ENCODE measurements around the gene GMDS.

Gene GMDS

DNA sequence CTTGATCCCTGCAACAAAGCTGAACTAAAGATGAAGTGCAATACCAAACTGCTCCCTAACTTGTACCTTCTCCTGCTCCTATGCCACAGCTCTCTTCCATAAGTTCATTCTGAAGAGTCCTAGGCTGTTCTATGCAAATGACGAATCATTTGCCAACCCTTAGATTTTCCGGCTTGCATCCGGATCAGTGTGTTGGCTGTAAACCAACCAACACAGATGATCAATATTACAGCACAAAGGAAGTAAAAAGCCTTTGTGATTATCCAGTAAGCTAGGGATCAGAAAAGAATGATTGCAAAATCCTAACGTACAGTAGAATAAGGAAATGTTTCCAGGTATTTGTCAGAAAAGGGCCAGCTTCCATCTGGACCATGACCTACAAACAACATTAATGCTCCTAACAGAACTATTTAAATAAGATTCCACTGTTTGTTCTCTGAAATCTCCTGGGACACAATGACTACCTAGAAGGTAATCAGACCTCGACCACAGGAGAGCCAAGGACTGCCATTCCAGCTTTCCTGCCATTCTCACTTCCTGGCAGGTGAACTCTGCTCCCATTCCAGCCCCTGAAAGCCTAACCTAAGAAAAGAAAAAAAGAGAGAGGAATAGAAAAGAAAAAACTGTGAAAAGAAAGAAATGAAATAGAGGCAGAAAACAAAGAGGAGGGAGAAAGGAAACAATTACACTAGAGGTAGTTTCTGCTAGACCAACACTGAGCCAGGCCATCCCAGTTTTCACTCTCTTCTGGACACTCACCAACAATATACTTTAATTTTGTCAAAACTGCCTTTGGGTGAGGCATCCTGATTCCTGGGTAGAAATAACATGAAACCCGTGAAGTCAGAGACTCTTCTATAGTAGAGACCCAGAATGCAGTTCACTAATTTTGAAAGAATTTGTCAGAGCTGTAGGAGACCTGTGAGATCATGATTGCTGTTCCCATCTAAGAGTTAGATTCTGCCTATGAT is 19.7 kb downstream of the GMDS start:
- DNase-seq (ENCODE audit: low read depth in 2 of 2), result peak; percentile 24 to 49
- H3K4me3 ChIP-seq (replicated peaks in 1 of 2; ENCODE audit: low read depth in 2 of 2, low read length in 2 of 2), result no peak overlapping the region
- no peak for TF ChIP-seq CTCF (IDR thresholded peaks at IDR 0.05; ENCODE audit: low read depth, low read length)

DNA sequence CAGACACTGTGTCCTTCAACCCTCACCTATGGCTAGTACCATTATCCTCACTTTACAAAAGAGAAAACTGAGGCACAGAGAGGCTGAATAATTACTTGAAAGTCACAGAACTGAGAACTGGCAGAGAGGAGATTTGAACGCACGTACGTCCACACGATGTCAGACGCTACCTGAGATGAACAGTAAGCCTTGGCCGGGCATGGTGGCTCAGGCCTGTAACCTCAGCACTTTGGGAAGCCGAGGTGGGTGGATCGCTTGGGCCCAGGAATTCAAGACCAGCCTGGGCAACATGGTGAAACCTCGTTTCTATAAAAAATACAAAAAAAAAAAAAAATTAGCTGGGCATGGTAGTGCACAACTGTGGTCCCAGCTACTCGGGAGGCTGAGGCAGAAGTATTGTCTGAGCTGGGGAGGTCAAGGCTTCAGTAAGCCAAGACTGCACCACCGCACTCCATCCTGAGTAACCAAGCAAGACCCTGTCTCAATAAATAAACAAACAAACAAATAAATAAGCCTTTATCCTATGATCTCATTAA is 20.5 kb downstream of the GMDS start:
- H3K4me3 ChIP-seq (replicated peaks in 1 of 2; ENCODE audit: low read depth in 2 of 2, low read length in 2 of 2), result no peak overlapping the region
- no peak for DNase-seq (ENCODE audit: low read depth in 2 of 2)
- no peak for TF ChIP-seq CTCF (IDR thresholded peaks at IDR 0.05; ENCODE audit: low read depth, low read length)

- TF ChIP-seq CTCF (IDR thresholded peaks at IDR 0.05; ENCODE audit: low read depth, low read length), result no peak
- DNase-seq (ENCODE audit: low read depth in 2 of 2), result no peak
- H3K4me3 ChIP-seq (replicated peaks in 1 of 2; ENCODE audit: low read depth in 2 of 2, low read length in 2 of 2), result peak overlapping the region; percentile 31 to 57
Measured at GRCh38 chr6:2222275-2222842, 23.0 kb downstream of the GMDS start.

DNA sequence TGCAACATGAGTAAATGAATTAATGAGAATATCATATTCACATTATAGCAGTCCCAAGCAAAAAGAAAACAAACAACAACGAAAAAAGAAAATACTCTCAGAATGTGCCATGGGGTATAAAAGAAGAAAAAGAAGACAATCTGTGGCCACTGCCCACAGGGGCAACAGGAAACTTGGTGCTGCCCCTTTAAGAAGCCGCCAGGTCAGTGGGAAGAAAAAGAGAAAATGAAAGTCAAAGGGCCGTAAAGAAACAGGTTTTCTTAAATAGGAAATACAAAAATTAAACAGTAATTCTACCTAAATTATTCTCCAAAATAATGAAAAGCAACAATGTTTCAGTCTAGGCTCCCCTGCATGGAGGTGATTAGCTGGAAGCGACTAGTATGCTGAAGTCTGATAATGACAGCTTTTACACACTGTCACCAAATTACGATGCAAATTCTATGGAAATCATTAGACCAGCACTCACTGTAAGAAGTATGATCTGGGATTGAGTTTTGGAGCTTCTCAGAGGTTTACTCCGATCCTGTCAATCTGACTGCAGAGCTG is 23.6 kb downstream of the GMDS start:
- peak overlapping the region; percentile 31 to 57 for H3K4me3 ChIP-seq (replicated peaks in 1 of 2; ENCODE audit: low read depth in 2 of 2, low read length in 2 of 2)
- no peak for TF ChIP-seq CTCF (IDR thresholded peaks at IDR 0.05; ENCODE audit: low read depth, low read length)
- peak in 1 of 2 donors; percentile 36 for DNase-seq (ENCODE audit: low read depth in 2 of 2)

DNA sequence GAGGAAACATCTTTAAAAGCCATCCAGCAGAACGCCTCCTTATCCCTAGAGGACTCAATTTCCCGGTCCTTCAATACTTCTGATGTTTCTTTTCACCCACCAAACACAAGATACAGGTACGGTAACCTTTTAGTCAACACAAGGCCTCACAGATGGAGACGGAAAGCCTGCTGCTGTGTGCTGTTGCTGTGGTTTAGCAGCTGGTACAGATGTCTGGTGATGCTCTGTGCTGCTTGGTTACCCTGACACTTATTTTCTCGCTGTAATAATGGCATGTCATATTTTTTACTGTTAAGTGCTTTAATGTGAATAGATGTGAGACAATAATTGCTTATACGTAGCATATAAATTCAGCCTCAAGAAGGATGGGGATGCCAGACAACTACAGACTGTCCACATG is 25.3 kb downstream of the GMDS start:
- TF ChIP-seq CTCF (IDR thresholded peaks at IDR 0.05; ENCODE audit: low read depth, low read length), result no peak
- H3K4me3 ChIP-seq (replicated peaks in 1 of 2; ENCODE audit: low read depth in 2 of 2, low read length in 2 of 2), result no peak overlapping the region
- DNase-seq (ENCODE audit: low read depth in 2 of 2), result no peak

DNA sequence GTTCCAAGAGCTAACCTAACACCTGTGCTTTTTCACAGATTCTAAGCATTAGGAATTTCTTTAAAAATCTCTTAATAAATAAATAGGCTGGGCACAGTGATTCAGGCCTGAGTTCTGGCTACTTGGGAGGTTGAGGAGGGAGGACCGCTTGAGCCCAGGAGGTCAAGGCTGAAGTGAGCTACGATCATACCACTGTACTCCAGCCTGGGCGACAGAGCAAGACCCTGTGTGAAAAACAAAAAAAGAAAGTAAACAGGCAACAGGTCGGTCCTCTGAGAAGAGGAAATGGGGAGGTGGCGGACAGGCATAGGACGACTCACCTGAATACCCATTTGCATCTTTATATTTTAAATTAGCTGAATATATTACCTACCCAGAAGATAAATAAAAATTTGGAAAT is 26.5 kb downstream of the GMDS start:
- TF ChIP-seq CTCF (IDR thresholded peaks at IDR 0.05; ENCODE audit: low read depth, low read length), result no peak
- no peak overlapping the region for H3K4me3 ChIP-seq (replicated peaks in 1 of 2; ENCODE audit: low read depth in 2 of 2, low read length in 2 of 2)
- DNase-seq (ENCODE audit: low read depth in 2 of 2), result no peak
